H54 (cell line): Measurements from ENCODE around the gene FSCN2.
A peak's percentile ranks its signal among the peaks of the same experiment; 100 is the strongest.

Source experiments
- DNase-seq: peaks from one replicate; pipeline ENCODE4 v3.0.0; 2011; ENCODE audit warnings: low spot score, mixed read lengths; ENCODE audit not compliant: insufficient read length
- FAIRE-seq: peaks from 3 replicates; lab custom pipeline; 2011; peaks lifted over from hg19 to GRCh38; lab: Jason Lieb, UNC
- POLR2A ChIP-seq: IDR thresholded peaks from 2 replicates; pipeline ENCODE4 v1.6.1; 2011; ENCODE audit warnings: low read depth, mild to moderate bottlenecking, low read length

FSCN2 gene

GRCh38 chr17:81564778-81565177 lies 36.6 kb downstream of the FSCN2 start:
- no peak for TF ChIP-seq POLR2A
- FAIRE-seq, result no peak
- no peak for DNase-seq

- no peak for TF ChIP-seq POLR2A
- FAIRE-seq (no peak), DNase-seq (no peak)
Observed at GRCh38 chr17:81565231-81565630, 37.1 kb downstream of the FSCN2 start.

GRCh38 chr17:81566461-81567126 lies 38.4 kb downstream of the FSCN2 start:
- FAIRE-seq (no peak), DNase-seq (peak; percentile 75)
- TF ChIP-seq POLR2A, result no peak

GRCh38 chr17:81567191-81567590 lies 39.0 kb downstream of the FSCN2 start:
- no peak for FAIRE-seq
- no peak for TF ChIP-seq POLR2A
- no peak for DNase-seq

- DNase-seq, result no peak
- FAIRE-seq, result no peak
- TF ChIP-seq POLR2A, result no peak
Observed at GRCh38 chr17:81568416-81568815, 40.2 kb downstream of the FSCN2 start.

- no peak for FAIRE-seq
Observed at GRCh38 chr17:81569986-81570514, 41.9 kb downstream of the FSCN2 start.

GRCh38 chr17:81570964-81571363 lies 42.8 kb downstream of the FSCN2 start:
- DNase-seq (no peak), FAIRE-seq (no peak)
- no peak for TF ChIP-seq POLR2A

More at GRCh38 chr17:81569986-81570514, 41.9 kb downstream of the FSCN2 start:
- DNase-seq, result no peak
- no peak for TF ChIP-seq POLR2A

- FAIRE-seq (no peak), DNase-seq (no peak)
Observed at GRCh38 chr17:81572563-81573168, 44.5 kb downstream of the FSCN2 start.

GRCh38 chr17:81573794-81574642 lies 45.8 kb downstream of the FSCN2 start:
- DNase-seq (no peak), FAIRE-seq (no peak)
- no peak for TF ChIP-seq POLR2A

More at GRCh38 chr17:81572563-81573168, 44.5 kb downstream of the FSCN2 start:
- TF ChIP-seq POLR2A, result no peak

GRCh38 chr17:81574643-81574956 lies 46.4 kb downstream of the FSCN2 start:
- TF ChIP-seq POLR2A, result no peak
- DNase-seq, result no peak
- FAIRE-seq, result no peak

GRCh38 chr17:81575836-81576235 lies 47.7 kb downstream of the FSCN2 start:
- no peak for TF ChIP-seq POLR2A
- DNase-seq, result no peak
- FAIRE-seq, result no peak

GRCh38 chr17:81576621-81577277 lies 48.6 kb downstream of the FSCN2 start:
- FAIRE-seq, result no peak
- DNase-seq, result peak; percentile 84
- no peak for TF ChIP-seq POLR2A

- FAIRE-seq (no peak), DNase-seq (no peak)
- no peak for TF ChIP-seq POLR2A
Observed at GRCh38 chr17:81577278-81578000, 49.3 kb downstream of the FSCN2 start.
